22Rv1 (cell line): Measurements from ENCODE around the gene MAP3K6.

Experiments used
- CTCF ChIP-seq: fragments of 450-650 bp; IDR thresholded peaks from 2 replicates; pipeline ENCODE4 v1.5.1; 2017; ENCODE audit warnings: mild to moderate bottlenecking
- ZFX ChIP-seq: fragments of 450-650 bp; IDR thresholded peaks from 2 replicates; pipeline ENCODE4 v1.6.1; 2017; ENCODE audit warnings: antibody characterized with exemption, borderline replicate concordance

- TF ChIP-seq CTCF (no peak), ZFX (no peak)
These were observed 15.9 kb downstream of the MAP3K6 start for GRCh38 chr1:27350663-27351540.
